ENCODE measurements around the gene MRPL2.
A peak's percentile ranks its signal among the peaks of the same experiment; 100 is the strongest.
"Not testable (repeated sequence)": the region's sequence is repeated elsewhere in the genome, so short reads cannot be mapped to it uniquely, and the experiment has no call there.

Gene MRPL2

GRCh38 chr6:43052225-43052841 is 6.9 kb downstream of the MRPL2 start:
- DNase-seq: no peak

DNA sequence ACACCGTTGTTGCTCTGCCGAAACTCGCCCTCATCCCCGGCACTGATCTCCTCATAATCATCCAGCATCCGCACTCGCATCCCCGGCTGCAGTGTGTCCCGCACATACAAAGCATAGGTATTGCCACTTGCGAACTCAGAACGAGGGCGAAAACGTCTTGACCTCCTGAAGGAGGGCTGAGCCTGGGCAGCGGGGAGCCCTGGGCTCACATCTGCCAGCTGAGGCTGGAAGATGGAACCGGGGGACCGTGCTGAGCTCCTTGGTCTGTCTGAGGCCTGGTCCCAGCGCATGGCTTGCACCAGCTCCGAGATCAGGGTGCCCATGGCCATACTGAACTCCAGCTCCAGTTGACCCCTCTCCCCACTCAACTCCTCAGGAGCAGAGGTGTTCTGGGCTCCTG is 8.3 kb downstream of the MRPL2 start:
- no peak for DNase-seq

DNA sequence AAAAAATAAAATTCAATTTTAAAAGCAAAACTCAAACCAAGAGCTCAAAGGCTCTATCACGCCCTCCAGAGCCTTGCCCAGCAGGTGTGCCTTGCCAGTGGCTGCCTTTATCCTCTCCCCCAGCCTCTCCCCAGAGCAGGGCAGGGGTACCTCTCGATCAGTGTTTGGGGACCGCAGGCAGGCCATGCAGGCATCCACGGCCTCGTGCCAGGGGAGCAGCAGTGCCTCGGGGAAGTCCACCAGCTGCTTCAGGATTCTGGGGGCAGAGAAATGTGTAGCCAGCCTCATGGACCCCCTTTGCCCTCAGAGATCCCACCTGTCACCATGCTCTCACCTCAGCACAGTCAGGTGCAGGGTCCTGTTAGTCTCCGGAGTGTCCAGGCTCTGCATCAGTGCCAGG is 11.2 kb downstream of the MRPL2 start:
- DNase-seq: no peak

- DNase-seq: no peak
Observed at GRCh38 chr6:43045371-43045930, 13.8 kb downstream of the MRPL2 start.

- DNase-seq: no peak
Observed at GRCh38 chr6:43043310-43043709, 15.9 kb downstream of the MRPL2 start.

- DNase-seq: not testable (repeated sequence)
Observed at GRCh38 chr6:43041475-43041874, 17.8 kb downstream of the MRPL2 start.

GRCh38 chr6:43040542-43041257 is 18.5 kb downstream of the MRPL2 start:
- DNase-seq: no peak

DNA sequence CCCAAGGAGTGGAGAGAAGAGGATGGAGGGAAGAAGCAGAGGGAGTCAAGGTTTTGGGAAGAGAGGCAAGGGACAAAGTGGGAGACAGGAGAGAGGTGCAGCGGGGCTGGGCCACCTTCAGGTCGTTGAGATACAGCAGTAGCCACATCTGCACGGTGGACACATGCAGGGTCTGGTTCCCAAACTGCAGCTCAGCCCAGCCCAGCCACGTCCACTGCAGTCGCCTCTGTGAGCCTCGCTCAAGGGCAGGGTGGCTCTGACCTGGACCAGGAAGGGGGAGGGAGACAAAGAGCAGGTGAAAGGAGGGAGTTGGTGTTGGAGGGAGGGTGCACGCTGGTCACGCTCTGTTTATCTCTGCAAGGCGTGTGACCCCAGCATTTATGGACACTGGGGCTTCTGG is 20.5 kb downstream of the MRPL2 start:
- DNase-seq: no peak

- DNase-seq: no peak
Observed at GRCh38 chr6:43037706-43038105, 21.5 kb downstream of the MRPL2 start.

- no peak for DNase-seq
Observed at GRCh38 chr6:43037197-43037596, 22.0 kb downstream of the MRPL2 start.

GRCh38 chr6:43036712-43037111 is 22.5 kb downstream of the MRPL2 start:
- no peak for DNase-seq

DNA sequence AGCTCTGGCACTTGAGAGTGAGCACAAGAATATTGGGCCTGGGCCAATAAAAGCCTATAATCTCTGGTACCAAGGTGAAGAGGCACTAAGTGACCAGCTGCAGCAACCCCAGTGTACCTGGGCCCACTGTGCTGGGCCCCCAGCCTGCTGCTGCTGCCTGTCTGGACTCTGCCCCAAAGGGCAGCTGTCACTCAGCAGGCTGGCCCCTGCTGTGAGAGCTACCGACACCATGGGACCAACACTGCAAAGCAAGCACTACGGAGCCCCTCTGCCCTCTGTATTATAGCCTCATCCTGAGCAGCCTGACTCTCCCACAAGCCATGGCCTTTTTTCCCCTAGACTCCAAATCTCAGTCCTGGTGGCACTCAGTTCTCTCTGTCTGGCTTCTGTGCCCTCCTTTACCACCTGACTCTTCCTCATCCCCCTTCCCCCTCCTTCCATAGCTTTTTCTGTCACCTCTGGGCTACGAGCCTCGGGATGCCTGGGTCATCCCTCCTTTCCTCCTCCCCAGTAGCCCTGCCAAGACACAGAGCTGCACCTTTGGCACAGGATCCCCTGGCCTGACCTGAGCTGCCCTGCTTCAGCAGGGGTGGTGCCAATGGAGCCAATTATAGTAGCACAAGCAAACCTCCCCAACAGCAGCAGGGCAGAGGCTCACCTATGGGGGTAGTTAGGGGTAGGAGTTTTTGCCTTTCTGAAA is 23.6 kb downstream of the MRPL2 start:
- no peak for DNase-seq

GRCh38 chr6:43034190-43034525 is 25.1 kb downstream of the MRPL2 start:
- DNase-seq: no peak

DNA sequence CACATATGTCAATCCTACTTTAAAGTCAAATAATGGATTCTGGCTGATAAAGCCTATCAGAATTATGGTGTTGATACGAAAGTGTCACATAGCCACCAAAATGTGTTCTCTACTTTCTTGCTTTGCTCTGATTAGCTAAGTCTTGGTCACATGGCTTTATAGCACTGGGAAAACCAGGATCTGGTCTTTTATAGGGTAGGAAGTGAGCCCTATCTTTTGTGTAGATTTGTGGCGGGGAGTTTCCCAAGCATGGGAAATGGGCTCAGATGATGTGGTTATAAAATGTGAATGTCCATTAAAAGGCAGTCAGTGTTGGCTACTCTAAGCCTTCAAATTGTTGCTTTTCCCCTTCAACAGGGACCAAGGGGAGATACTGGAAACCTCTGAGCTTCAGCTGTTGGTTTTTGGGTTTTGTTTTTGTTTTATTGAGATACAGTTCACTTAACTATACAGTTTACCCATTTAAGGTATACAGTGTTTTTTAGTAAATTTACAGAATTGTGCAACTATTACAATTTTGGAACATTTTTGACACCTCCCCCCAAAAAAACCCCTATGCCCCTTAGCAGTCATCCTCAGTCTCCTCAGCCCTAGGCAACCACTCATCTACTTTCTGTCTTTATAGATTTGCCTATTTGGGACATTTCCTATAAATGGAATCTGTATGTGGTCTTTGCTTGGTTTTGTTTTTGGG is 25.6 kb downstream of the MRPL2 start:
- DNase-seq: no peak

DNA sequence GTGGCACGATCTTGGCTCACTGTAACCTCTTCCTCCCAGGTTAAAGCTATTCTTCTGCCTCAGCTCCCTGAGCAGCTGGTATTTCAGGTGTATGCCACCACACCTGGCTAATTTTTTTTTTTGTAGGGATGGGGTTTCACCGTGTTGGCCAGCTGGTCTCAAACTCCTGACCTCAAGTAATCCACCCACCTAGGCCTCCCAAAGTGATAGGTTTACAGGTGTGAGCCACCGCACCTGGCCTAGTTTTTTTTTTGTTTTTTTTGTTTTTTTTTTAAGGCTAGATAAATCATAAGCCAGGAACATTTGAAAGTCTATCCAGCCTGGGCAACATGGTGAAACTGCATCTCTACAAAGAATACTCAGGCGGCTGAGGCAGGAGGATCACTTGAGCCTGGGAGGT is 26.9 kb downstream of the MRPL2 start:
- DNase-seq: no peak

- DNase-seq: no peak
Observed at GRCh38 chr6:43029120-43029519, 30.1 kb downstream of the MRPL2 start.

GRCh38 chr6:43026365-43026764 is 32.9 kb downstream of the MRPL2 start:
- DNase-seq: no peak

DNA sequence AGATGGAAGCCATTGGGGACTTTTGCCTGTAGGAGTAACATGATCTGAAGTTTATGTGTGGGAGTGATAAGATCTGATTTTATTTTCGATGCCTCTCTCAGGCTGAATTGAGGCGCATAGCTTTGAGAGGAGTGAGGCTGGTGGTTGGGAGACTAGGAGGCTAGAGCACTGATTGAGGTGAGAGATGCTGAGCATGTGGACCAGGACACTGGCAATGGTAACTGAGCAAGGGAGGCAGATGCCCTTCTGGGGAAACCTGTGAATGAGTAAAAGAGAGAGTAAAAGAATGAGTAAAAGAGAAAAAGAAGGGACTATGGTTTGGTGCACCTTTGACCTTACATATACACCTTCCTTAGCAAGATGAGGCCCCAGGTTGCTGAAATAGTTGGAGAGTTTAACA is 34.8 kb downstream of the MRPL2 start:
- DNase-seq: no peak

DNA sequence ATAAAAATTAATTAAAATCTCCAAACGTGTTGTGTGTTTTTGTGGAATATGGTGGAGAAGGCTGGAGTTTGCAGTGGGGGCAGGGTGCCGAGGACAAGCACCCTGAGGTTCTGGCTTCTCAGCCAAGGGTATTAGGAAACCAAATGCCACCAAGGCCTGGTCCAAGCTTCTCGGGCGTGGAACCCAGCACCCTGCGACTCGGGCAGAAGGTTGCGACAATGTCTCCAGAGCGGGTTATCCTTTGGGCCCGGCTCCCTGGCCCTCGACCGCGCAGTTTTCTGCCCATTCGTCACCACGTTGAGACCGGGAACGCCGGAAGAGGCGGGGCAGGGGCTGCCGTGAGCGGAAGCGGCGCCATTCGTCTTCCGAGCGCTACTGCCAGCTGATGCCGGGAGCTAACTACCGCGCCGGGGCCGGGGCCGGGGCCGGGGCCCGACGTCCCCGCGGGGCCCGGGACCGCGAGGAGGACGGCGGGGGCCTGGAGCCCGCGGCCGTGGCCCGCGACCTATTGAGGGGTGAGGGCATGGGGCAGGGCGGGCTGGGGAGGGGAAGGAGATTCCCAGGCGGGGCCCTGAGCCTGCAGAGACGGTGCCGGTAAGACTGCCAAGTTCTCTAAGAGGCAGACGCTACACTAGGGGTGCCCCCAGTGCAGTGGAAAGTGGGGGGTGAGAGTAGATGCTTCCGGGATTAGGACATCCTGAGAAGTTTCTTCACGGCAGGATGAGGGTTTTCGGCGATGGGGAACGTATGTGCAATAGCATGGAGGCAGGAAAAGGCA is 37.8 kb downstream of the MRPL2 start, which contains the start of gene RRP36:
RRP36 (plus strand) TSS at position 354 of the 778 bp plus-strand sequence; CDS start at position 386, 32 bp downstream.
- peak; percentile 71 for DNase-seq

DNA sequence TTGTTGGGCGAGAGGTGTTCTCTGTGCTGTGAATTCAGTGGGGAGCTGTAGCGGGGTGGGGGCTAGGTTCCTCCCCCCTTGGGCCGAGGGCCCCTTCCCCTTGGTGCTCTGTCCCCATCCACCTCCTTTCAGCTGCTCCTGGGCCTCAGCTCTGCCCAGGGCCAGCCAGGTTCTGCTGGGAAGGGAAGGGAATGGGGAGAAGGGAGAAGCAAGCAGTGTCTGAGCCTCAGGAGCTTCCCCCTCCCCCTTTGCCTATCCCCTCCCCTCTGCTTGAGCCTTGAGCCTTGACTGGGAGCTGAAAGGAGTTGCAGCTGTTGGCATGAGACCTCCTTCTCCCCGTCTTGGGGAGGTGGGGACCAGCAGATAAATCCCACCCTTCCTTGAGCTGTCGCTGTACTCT is 38.4 kb downstream of the MRPL2 start:
- DNase-seq: no peak

GRCh38 chr6:43020052-43020705 is 39.1 kb downstream of the MRPL2 start:
- no peak for DNase-seq

- DNase-seq: no peak
Observed at GRCh38 chr6:43019152-43019551, 40.1 kb downstream of the MRPL2 start.
